Sciatic nerve (tissue), 2 donors: ENCODE results near the gene HOXA9. TPM values are rescaled to one million over a fixed set of nuclear protein-coding genes. Genes with fewer than 3 reads are reported as not detected.
A peak's percentile ranks its signal among the peaks of the same experiment; 100 is the strongest.

Source experiments
- ATAC-seq: fragments of 200-7000 bp; cut with Tn5 transposase; one replicate; pipeline ENCODE4 v1.9.1; 2020; ENCODE audit warnings: mild to moderate bottlenecking, moderate library complexity
- DNase-seq: peaks from one replicate; pipeline ENCODE4 v3.0.0-alpha.2; 2020; ENCODE audit warnings: low spot score
- intact Hi-C: fragments of 100-400 bp; cut with DNase I; formaldehyde crosslinking; loops from one replicate; pipeline ENCODE4 v1.14.2; 2022
- total RNA-seq: library from RNA; stranded (reverse); fragmentation: NEBNext Ultra II Directional; extraction: Animal tissue kit (Norgen Biotek cat#: 25700); gene quantifications from one replicate; pipeline ENCODE4 v1.2.1, GENCODE V29; 2021
- donor health status: DM: no; HTN: no; CAD: no.
- donor health status: DM: no; HTN: no; CAD: no.

HOXA9 gene
- total RNA-seq, 1 donor from 2014 or later: 7.1 TPM

GRCh38 chr7:27140126-27140857 is 25.0 kb downstream of the HOXA9 start:
- DNase-seq: no peak
- no peak for ATAC-seq
- intact Hi-C loops: no loop called here

DNA sequence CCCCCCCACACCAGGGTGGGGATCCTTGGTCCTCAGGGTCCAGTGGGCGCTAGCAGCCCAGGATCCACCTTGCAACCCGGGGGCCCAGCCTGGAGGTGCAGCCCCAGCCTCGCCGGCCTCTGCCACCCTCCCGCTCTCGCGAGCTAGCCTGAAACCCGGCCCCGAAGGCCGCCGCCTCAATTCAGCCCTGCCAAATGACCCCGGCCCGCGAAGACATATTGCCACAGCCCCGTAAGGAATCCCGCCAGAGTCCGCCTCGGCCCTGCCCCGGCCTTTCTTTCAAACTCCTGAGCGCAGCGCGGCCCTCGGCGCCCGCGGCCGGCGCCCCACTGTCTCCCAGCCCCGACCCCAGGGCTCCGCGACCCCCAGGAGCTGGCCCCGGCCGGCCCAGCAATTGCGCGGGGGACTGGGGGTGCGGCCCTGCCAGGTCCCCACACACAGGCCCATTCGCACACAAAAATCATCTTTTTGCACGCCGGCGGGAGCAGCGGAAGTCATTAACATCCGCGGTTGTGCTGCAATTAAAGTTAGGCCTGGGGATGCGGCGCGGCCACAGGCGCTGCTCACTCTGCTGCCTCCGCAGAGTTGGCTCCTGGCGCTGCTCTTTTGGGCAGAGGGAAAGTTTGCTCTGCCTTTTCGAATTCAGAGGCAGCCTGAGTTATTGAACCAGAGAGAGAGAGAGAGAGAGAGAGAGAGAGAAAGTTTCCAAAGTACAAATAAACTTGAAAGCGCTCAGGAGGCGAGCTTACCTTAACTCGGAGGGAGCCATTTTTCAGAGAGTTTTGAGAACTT is 25.8 kb downstream of the HOXA9 start:
- ATAC-seq: no peak
- intact Hi-C loops: no loop called here

GRCh38 chr7:27138985-27139333 is 26.4 kb downstream of the HOXA9 start:
- intact Hi-C loops: no loop called here
- DNase-seq (no peak), ATAC-seq (no peak)

More for the DNA sequence above, 25.8 kb downstream of the HOXA9 start:
- peak; percentile 66 for DNase-seq

DNA sequence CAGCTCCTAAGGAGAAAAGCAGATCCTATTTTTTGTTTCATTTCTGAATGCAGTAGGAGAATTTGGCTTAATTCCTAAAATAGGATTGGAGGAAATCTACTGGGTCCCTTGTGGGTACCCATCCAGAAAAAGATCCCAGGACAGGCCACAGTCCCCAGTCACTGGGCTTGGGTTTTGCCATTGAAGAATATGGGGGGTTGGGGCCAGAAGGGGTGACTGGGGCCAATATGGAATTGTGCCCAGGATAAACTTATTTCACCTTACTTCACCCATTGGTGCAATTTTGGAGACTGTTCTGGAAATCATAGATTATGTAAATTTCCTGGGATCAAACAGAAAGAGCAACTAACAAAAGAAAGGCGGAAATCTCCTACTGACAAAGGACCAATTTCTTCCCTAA is 26.9 kb downstream of the HOXA9 start:
- intact Hi-C loops: no loop called here

GRCh38 chr7:27137640-27138315 is 27.6 kb downstream of the HOXA9 start:
- no peak for ATAC-seq
- intact Hi-C loops: no loop called here
- no peak for DNase-seq

More for the DNA sequence above, 26.9 kb downstream of the HOXA9 start:
- DNase-seq (no peak), ATAC-seq (no peak)

GRCh38 chr7:27134392-27134791 is 30.9 kb downstream of the HOXA9 start:
- ATAC-seq: peak; percentile 50
- intact Hi-C loops: no loop called here
- no peak for DNase-seq

DNA sequence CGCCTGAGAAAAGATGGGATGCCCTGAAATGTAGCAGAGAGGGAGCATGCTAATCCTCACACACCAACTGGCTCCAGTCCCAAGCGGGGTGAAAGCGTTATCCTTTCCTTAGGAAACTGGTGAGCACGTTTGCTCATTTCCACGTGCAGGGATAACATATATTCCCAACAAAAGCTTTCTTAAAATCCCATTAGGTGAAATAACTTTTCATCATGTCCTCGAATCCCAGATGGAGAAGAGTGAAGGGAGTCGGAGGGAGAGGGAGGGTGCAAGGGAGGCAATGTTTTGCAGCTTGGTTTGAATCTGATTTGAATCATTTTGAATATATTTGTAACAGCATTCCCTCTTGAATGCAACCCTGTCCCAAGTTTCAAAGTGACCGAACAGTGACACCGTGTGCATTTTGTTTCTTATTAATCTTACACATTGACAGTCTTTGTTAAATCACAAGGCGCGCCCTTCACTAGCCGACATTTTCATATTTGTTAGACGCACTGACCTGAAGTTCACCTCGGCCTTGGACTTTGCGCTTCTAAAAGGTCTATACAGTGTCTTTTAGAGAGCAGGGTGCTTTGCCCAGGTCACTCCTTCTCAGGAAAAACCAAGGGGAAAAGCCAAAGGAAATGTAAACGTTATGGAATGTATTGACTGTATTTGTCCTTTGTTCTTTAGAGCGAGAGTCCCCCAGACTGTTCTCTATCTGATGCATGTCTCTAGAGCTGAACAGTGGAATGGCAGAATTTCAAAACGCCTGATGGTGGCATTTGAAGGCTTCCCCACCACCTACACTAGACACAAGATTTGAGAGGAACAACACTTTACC is 31.7 kb downstream of the HOXA9 start:
- intact Hi-C loops: no loop called here
- ATAC-seq (no peak), DNase-seq (no peak)

GRCh38 chr7:27132978-27133377 is 32.4 kb downstream of the HOXA9 start:
- DNase-seq (no peak), ATAC-seq (no peak)
- intact Hi-C loops: no loop called here

GRCh38 chr7:27132214-27132613 is 33.1 kb downstream of the HOXA9 start:
- intact Hi-C loops: no loop called here
- ATAC-seq (no peak), DNase-seq (no peak)

- no peak for ATAC-seq
Observed at GRCh38 chr7:27131390-27131819, 33.9 kb downstream of the HOXA9 start.

DNA sequence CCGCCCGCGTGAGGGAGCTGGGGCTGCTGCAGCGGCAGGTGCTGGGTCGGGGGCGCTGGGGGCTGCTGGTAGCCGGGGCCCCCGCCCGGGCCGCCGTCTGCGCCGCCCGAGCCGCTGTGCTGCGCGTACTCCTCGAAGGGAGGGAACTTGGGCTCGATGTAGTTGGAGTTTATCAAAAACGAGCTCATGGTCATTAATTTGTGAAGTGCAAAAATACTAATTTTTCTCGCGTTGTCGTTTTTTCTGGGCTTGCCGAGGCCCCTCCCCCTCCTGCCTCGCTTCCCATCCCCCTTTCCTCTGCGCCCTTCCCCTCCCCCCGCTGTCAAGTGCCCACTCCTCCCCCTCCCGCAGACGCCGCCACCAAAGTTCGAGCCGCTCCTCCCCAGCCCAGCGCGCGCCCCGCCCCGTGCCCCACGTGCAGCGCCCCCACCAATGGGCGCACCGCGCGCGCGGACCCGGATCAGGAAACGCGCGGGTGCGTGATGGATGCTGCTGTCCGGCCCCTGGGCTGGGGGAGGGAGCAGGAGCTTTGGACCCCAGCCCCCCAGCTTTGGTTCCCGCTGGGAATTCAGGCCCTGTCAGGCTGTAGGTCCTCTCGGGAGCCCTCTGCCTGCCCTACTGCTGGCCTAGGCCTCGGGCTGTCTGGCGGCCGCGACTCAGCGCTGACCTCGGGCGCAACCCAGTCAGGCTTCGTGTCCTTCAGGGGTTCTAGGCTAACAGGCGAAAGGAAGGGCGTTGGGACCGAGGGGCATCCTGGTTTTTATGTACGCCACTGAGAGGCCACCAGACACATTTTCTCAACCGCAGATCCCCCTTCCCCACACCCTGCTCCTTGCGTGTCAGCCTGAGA is 34.6 kb downstream of the HOXA9 start, which contains the start of gene HOXA4:
TSS of gene HOXA4 (minus strand) at position 218 of the 850 bp plus-strand sequence. CDS start at position 194, 24 bp downstream.
- ATAC-seq: peak; percentile 97
- peak; percentile 96 for DNase-seq
- intact Hi-C loops: no loop called here

More at GRCh38 chr7:27131390-27131819, 33.9 kb downstream of the HOXA9 start:
- DNase-seq: no peak
- intact Hi-C loops: no loop called here

- ATAC-seq: no peak
- intact Hi-C loops: no loop called here
- peak; percentile 65 for DNase-seq
Observed at GRCh38 chr7:27129729-27130539, 35.4 kb downstream of the HOXA9 start.

- peak; percentile 60 for DNase-seq
- intact Hi-C loops: no loop called here
Observed at GRCh38 chr7:27128776-27129728, 36.3 kb downstream of the HOXA9 start.

DNA sequence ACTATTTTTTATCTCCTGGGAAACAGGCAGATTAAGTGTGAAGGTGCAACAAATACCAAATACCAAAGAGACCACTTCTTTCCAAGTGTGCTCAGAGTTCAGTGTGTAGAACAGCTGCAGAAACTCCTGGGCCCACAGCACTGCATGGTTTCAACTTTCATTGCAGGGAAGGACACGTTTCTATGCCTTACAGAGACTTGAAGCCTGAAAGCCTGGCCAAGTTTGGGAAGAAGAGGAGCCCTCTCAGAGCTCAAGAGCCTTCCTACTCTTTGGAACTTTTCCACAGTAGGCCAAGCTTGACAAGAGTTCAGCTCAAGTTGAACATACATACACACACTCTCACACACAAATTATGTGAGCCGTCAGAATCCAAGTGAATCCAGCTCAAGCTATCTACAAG is 37.3 kb downstream of the HOXA9 start:
- no peak for DNase-seq
- no peak for ATAC-seq
- intact Hi-C loops: no loop called here

More at GRCh38 chr7:27128776-27129728, 36.3 kb downstream of the HOXA9 start:
- ATAC-seq: no peak

GRCh38 chr7:27126596-27127327 is 38.6 kb downstream of the HOXA9 start:
- ATAC-seq (no peak), DNase-seq (no peak)
- intact Hi-C loops: no loop called here
